ENCODE measurements around the gene TCEA2. TPM values are rescaled to one million over a fixed set of nuclear protein-coding genes. Genes with fewer than 3 reads are reported as not detected.
A peak's percentile ranks its signal among the peaks of the same experiment; 100 is the strongest.

The TCEA2 gene
- total and polyA plus RNA-seq, 2 of the 13 experiments (the other 11 are each of a cell fraction or from before 2014, with no cell fraction given): 28.1 to 33.7 TPM

DNA sequence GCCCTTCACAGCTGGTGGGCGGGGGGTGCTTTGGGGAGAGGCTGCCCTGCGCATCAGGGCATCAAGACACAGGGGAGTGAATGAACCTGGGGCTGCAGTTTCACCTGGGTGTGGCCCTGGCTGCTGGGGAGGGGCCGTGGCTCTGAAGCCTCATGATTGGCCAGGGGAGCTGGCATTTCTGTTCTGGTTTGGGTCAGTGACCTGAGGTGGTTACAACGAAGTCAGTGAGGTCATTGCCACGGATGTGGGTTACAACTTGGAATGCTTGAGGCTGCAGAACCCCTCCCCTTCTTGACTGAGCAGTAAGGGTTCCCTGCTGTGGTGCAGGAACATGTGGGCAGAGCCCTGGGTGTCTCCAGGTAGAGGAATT lies 3.0 kb downstream of the TCEA2 start (continued):
- TF ChIP-seq, protein P1, sequence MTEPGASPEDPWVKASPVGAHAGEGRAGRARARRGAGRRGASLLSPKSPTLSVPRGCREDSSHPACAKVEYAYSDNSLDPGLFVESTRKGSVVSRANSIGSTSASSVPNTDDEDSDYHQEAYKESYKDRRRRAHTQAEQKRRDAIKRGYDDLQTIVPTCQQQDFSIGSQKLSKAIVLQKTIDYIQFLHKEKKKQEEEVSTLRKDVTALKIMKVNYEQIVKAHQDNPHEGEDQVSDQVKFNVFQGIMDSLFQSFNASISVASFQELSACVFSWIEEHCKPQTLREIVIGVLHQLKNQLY (CRISPR knock-in tag; IDR thresholded peaks at IDR 0.05): no peak
- TF ChIP-seq ZNF775 (CRISPR knock-in tag; IDR thresholded peaks at IDR 0.05; ENCODE audit: borderline replicate concordance): no peak
- TF ChIP-seq ZNF446 (CRISPR knock-in tag; IDR thresholded peaks at IDR 0.05): no peak
- no peak for TF ChIP-seq REPIN1 (CRISPR knock-in tag; IDR thresholded peaks at IDR 0.05; ENCODE audit: borderline replicate concordance, low read depth)
- TF ChIP-seq ZNF792 (CRISPR knock-in tag; IDR thresholded peaks at IDR 0.05): no peak
- TF ChIP-seq, protein P2, sequence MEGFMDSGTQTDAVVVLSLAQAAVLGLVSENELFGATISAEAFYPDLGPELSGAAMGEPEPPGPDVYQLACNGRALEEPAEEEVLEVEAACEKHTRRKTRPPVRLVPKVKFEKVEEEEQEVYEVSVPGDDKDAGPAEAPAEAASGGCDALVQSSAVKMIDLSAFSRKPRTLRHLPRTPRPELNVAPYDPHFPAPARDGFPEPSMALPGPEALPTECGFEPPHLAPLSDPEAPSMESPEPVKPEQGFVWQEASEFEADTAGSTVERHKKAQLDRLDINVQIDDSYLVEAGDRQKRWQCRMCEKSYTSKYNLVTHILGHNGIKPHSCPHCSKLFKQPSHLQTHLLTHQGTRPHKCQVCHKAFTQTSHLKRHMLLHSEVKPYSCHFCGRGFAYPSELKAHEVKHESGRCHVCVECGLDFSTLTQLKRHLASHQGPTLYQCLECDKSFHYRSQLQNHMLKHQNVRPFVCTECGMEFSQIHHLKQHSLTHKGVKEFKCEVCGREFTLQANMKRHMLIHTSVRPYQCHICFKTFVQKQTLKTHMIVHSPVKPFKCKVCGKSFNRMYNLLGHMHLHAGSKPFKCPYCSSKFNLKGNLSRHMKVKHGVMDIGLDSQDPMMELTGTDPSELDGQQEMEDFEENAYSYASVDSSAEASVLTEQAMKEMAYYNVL (CRISPR knock-in tag; IDR thresholded peaks at IDR 0.05; ENCODE audit: borderline replicate concordance): no peak
- TF ChIP-seq POGZ (CRISPR knock-in tag; IDR thresholded peaks at IDR 0.05): no peak
- TF ChIP-seq, protein P3, sequence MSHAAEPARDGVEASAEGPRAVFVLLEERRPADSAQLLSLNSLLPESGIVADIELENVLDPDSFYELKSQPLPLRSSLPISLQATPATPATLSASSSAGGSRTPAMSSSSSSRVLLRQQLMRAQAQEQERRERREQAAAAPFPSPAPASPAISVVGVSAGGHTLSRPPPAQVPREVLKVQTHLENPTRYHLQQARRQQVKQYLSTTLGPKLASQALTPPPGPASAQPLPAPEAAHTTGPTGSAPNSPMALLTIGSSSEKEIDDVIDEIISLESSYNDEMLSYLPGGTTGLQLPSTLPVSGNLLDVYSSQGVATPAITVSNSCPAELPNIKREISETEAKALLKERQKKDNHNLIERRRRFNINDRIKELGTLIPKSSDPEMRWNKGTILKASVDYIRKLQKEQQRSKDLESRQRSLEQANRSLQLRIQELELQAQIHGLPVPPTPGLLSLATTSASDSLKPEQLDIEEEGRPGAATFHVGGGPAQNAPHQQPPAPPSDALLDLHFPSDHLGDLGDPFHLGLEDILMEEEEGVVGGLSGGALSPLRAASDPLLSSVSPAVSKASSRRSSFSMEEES (CRISPR knock-in tag; IDR thresholded peaks at IDR 0.05): no peak
- no peak for TF ChIP-seq CENPX (CRISPR knock-in tag; IDR thresholded peaks at IDR 0.05)
- TF ChIP-seq SMAD3 (CRISPR knock-in tag; IDR thresholded peaks at IDR 0.05): no peak
- TF ChIP-seq, protein P4, sequence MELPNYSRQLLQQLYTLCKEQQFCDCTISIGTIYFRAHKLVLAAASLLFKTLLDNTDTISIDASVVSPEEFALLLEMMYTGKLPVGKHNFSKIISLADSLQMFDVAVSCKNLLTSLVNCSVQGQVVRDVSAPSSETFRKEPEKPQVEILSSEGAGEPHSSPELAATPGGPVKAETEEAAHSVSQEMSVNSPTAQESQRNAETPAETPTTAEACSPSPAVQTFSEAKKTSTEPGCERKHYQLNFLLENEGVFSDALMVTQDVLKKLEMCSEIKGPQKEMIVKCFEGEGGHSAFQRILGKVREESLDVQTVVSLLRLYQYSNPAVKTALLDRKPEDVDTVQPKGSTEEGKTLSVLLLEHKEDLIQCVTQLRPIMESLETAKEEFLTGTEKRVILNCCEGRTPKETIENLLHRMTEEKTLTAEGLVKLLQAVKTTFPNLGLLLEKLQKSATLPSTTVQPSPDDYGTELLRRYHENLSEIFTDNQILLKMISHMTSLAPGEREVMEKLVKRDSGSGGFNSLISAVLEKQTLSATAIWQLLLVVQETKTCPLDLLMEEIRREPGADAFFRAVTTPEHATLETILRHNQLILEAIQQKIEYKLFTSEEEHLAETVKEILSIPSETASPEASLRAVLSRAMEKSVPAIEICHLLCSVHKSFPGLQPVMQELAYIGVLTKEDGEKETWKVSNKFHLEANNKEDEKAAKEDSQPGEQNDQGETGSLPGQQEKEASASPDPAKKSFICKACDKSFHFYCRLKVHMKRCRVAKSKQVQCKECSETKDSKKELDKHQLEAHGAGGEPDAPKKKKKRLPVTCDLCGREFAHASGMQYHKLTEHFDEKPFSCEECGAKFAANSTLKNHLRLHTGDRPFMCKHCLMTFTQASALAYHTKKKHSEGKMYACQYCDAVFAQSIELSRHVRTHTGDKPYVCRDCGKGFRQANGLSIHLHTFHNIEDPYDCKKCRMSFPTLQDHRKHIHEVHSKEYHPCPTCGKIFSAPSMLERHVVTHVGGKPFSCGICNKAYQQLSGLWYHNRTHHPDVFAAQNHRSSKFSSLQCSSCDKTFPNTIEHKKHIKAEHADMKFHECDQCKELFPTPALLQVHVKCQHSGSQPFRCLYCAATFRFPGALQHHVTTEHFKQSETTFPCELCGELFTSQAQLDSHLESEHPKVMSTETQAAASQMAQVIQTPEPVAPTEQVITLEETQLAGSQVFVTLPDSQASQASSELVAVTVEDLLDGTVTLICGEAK (IDR thresholded peaks at IDR 0.05): no peak
- TF ChIP-seq, protein P4 (CRISPR knock-in tag; IDR thresholded peaks at IDR 0.05): no peak
- TF ChIP-seq ZNF563 (CRISPR knock-in tag; IDR thresholded peaks at IDR 0.05): no peak
- no peak for TF ChIP-seq MED13 (CRISPR knock-in tag; IDR thresholded peaks at IDR 0.05)
- TF ChIP-seq TGIF2 (CRISPR knock-in tag; IDR thresholded peaks at IDR 0.05): no peak
- no peak for TF ChIP-seq ZNF292 (CRISPR knock-in tag; IDR thresholded peaks at IDR 0.05; ENCODE audit: borderline replicate concordance, low read depth)
- TF ChIP-seq, protein P5, sequence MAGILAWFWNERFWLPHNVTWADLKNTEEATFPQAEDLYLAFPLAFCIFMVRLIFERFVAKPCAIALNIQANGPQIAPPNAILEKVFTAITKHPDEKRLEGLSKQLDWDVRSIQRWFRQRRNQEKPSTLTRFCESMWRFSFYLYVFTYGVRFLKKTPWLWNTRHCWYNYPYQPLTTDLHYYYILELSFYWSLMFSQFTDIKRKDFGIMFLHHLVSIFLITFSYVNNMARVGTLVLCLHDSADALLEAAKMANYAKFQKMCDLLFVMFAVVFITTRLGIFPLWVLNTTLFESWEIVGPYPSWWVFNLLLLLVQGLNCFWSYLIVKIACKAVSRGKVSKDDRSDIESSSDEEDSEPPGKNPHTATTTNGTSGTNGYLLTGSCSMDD (CRISPR knock-in tag; IDR thresholded peaks at IDR 0.05): no peak
- TF ChIP-seq THAP11 (CRISPR knock-in tag; IDR thresholded peaks at IDR 0.05): peak; percentile 63; the same call in 1 of the 2 replicates
